Measurements from ENCODE around the gene SMARCA1.

Gene SMARCA1

GRCh38 chrX:129530410-129530809 is 7.1 kb upstream of the SMARCA1 start:
- DNase-seq: no peak

DNA sequence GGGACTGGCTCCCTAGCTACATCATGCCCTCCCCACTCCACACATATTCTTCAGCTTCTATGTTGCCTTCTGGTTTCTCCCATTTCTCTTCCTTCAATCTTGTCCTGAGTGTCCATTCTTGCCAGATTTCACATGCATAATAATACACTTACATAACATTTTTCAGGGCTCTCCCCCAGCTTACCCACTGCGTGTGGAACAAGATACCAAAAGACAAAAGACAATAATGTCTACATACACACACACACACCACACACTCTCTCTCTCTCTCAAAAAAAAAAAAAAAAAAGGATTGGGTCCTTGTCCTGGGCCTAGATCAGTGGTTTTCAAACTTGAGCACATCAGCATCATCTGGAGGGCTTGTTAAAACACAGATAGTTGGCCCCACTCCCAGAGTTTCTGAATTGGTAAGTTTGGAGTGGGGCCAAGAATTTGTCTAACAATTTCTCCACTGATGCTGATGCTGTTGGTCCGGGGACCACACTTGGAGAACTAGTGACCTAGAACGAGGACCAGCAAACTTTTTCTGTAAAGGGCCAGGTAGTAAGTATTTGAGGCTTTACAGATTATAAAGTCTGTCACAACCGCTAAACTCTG is 6.5 kb upstream of the SMARCA1 start:
- DNase-seq: no peak

DNA sequence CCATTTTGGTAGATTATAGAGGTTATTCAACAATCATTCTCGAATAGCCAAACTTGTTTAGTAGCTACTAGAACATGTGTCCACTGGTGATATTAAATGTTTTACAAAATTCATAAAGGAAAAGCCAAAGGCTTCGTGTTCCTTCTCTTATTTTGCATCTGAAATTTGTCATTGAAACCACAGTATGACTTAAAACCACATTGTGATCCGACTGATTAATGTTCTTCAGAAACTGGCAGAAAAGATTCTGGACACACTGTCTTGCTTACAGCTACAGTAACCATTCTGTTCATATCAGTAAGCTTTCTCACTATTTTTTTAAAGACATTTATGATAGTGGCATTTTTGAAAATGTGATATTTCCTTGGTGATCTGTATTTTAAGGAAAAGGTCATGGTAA is 2.6 kb upstream of the SMARCA1 start:
- no peak for DNase-seq

- no peak for DNase-seq
These were observed 1.9 kb upstream of the SMARCA1 start for GRCh38 chrX:129525162-129525561.

- no peak for DNase-seq
These were observed 1.1 kb upstream of the SMARCA1 start for GRCh38 chrX:129524250-129524850.

DNA sequence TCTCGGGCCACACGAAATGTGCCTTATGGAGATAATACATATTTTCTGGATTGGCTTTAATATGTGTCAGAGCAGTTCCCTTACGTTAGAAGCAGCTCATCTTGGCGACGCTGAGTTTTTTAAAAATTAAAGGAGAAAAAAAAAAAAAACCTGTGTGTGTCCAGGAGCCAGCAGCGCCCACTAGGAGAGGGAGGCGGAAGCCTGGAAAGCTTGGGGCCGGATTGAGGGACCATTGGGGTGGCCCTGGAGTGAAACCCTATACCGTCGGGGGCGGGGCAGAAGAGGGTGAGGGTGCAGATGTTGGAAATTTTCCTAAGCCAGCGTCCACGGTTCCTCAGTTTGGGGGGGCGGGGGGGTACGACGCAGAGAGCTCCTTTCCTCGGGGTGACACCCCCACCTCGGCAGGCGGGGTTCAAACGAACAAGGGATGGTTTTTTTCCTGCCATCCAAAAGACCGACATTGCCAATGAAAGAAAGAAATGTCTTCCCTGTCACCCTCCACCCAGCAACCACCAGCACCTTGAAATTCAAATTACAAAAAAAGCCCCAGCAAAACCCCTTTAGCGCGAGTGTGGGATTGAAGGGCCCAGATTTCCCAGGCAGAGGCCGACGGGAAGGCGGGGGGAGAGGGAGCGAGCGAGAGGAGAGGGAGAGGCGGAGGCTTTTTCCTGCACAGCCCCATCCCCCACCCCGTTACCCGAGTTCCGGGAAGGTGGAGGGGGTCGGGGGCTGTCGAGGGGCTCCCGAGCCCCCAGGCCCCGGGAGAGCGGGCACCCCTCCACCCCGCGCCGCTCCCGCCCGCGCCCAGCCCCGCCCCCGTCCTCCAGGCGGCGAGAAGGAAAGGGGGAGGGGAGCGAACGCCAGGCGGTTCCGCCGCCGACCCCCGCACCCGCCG is 859 bp downstream of the SMARCA1 start:
- no peak for DNase-seq

DNA sequence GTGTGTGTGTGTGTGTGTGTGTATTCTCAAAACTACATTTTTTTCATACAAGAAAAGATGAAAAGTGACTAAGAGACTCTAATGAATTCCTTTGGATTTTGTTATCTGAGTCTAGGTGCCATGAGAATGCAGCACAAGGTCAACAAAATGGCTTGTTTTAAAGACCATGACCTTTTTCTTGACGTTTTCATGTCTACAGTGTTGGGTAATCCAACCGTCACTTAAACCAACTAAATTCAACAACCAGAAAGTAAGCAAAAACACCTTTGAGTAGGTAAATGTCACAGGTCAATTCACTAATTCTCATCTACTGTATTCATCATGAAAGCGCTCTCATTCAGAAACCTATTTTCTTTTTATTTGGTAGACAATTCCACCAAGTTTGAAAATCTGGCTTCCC is 3.1 kb downstream of the SMARCA1 start:
- no peak for DNase-seq

GRCh38 chrX:129516402-129516801 is 6.9 kb downstream of the SMARCA1 start:
- no peak for DNase-seq

DNA sequence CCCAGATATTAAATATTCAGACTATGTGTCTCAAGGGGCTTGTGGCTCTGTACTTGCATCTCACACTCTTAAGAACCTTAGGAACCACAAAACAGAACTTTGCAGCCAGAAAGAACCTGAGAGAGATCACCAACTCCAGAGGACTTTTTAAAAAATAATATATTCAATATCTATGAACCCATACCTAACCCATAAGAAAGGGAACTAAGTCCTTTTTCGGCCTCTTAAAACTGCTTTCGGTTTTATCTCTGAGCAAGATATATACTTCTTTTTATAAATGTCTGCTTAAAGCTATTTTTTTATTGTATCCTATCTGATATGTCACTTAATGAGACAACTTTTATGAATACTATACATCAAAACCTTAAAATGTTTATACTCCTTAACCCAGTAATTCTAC is 10.9 kb downstream of the SMARCA1 start:
- no peak for DNase-seq

DNA sequence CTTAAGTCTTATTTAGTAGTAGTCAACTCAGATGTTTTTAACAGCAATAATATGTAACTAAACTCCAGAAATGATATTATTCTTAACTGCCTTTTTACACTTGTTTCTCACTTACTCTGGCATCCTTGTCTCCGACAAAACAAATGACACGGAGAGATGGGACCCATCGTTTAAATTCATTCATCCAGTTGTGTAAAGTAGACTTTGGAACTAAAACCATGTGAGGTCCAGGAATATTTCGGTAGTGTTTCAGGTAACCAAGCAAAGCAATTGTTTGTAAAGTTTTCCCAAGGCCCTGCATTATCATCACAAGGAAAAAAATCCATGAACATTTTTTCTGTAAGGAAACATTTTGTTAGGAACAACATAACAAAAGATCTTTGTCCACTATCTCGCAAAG is 11.6 kb downstream of the SMARCA1 start:
- DNase-seq: no peak

DNA sequence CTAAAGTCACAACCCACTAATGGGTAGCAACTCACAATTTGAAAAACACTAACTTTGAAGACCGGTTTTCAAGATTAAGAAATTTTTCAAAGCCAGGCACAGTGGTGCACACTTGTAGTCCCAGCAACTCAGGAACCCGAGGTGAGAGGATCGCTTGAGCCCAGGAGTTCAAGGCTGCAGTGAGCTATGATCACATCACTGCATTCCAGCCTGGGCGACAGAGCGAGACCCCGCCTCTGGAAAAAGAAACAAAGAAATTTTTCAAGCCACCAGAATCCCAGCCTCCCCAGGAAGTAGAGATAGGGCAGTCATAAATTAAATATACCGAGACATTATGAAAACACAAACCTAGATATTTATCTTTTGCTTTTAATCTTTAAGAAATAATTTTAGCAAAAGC is 13.0 kb downstream of the SMARCA1 start:
- DNase-seq: no peak

DNA sequence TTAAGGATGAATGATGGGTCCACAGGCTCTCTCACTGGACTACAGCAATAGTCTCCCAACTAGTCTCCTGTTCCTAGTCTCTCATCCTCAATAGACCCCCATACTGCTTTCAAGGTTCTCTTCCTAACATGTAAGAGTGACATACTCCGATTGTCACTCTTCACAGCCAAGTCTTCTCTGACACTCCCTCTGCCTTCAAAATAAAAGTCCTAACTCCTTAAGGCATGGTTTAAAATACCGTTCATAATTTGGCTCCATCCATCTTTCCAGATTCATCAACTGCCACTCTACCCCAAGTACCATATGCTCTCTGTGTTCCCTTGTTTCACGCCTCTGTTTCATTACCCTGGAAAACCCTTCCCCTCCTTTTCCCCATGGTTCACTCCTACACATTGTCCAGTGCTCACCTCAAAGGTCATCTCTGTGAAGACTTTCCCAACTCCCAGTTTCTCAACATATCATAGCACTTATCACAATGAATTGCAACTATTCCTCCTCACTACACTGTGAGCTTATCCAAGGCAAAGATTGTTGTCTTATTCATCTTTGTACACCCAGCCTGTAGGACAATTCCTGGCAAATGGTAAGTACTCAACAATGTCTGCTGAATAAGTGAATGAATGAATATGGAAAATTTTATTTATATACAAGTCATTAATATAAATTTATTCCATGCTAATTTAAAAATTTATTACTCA is 26.0 kb downstream of the SMARCA1 start:
- no peak for DNase-seq

GRCh38 chrX:129496625-129497024 is 26.7 kb downstream of the SMARCA1 start:
- no peak for DNase-seq

GRCh38 chrX:129495900-129496299 is 27.4 kb downstream of the SMARCA1 start:
- no peak for DNase-seq

- no peak for DNase-seq
These were observed 28.4 kb downstream of the SMARCA1 start for GRCh38 chrX:129494887-129495286.

- no peak for DNase-seq
These were observed 29.6 kb downstream of the SMARCA1 start for GRCh38 chrX:129493643-129494042.

GRCh38 chrX:129490330-129490729 is 33.0 kb downstream of the SMARCA1 start:
- no peak for DNase-seq

GRCh38 chrX:129488359-129488758 is 34.9 kb downstream of the SMARCA1 start:
- no peak for DNase-seq

GRCh38 chrX:129480889-129481288 is 42.4 kb downstream of the SMARCA1 start:
- no peak for DNase-seq

- DNase-seq: no peak
These were observed 44.8 kb downstream of the SMARCA1 start for GRCh38 chrX:129478516-129478915.

DNA sequence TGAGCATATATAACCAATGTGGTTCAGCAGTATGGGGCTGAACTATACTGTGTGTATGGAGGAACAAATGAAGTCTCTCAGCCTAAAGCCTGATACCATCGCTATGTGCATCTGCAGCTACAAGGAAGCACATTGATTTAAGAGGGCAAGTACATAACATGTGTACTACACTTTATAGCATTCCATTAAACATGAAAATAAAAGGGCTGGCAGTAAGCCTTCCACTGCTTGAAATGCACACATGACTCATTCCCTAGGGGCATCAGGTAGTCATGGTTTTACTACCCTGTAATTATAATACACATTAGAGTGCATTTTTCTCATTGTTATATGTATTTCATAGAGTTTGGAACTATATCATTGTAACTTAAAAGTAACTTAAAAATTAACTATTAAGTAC is 51.2 kb downstream of the SMARCA1 start:
- no peak for DNase-seq

DNA sequence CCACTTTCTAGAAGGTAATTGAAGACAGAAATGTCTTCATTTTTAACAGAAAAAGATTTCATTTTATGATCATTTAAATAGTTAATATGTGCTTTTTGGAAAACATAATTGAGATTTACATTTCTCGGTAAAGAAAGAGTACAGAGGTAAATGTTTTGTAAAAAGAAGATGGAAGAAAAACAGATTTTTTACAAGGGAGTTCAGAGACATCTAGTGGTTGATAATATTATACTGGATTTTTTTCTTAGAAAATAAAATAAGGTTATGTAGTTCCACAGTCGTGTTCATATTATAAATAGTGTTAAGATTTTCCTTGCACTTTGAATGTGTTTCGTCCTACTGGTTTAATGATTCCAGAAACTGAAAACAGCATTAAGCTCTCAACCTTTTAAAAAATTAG is 60.6 kb downstream of the SMARCA1 start:
- no peak for DNase-seq

DNA sequence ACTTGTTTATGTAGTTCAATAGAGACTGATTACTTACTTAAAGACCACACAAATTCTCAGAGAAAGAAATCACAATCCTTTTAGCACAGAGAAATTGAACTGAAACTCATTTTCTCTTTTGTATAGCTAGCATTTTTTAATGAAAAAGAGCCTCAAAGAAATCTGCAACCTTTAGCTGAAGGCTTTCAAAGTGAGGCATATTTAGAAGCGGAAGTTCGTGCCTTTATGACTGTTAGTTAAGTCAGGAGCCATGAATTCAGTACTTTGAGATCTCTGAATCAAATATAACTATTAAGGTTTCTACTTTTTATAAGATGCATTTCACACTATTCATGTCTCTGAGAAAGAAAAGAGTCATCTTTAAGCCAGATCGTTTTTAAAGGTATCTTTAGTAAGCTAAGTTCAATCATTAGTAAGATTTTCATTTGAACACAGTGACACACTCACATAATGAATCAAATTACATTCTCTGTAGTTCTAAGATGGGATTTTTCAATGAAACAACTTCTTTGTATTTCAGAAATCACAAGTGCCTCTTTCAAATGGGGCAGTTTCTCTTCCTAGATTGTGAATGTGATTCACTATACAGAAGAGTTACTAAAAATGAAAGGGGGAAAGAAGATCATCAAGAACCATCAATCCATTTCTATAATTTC is 61.4 kb downstream of the SMARCA1 start:
- DNase-seq: no peak
